Motor neuron (in vitro differentiated cells): ENCODE results near the gene MYOM1. TPM values are rescaled to one million over a fixed set of nuclear protein-coding genes. Genes with fewer than 3 reads are reported as not detected.

Experiments
- ATAC-seq, 8 experiments: fragments of 200-7000 bp; cut with Tn5 transposase; replicated peaks in 6 of 8; 2 replicates each; pipeline ENCODE4 v1.8.0; 2021; ENCODE audit warnings: mild to moderate bottlenecking in 8 of 8, moderate library complexity in 8 of 8
- H3K27ac ChIP-seq, 2 donors: fragments of 250-450 bp; sonication (Bioruptor Pico); 2 replicates each; pipeline ENCODE4 v1.9.0; 2021; ENCODE audit warnings: antibody characterized with exemption in 2 of 2, mild to moderate bottlenecking in 2 of 2, moderate library complexity in 1 of 2
- H3K4me1 ChIP-seq, 2 donors: fragments of 250-450 bp; sonication (Bioruptor Pico); replicated peaks in 1 of 2; 2 replicates each; pipeline ENCODE4 v1.6.1; 2021; ENCODE audit warnings: antibody characterized with exemption in 2 of 2, mild to moderate bottlenecking in 2 of 2, moderate library complexity in 1 of 2
- H3K4me3 ChIP-seq, 5 donors: fragments of 250-450 bp; sonication (Bioruptor Pico); 2 replicates each; pipeline ENCODE4 v1.9.0; 2021; ENCODE audit warnings: antibody characterized with exemption in 5 of 5, mild to moderate bottlenecking in 5 of 5, moderate library complexity in 4 of 5
- WGBS, 10 experiments: fragments of 450-650 bp; shearing (Covaris generic); methylation state at CpG; one replicate each; pipeline ENCODE4 v1.0.0; 2022; 5-methylcytosine and 5-hydroxymethylcytosine counted together
- in situ Hi-C, 9 experiments: fragments of 400-800 bp; cut with MboI; loops; one replicate each; pipeline ENCODE4 v1.15.0; 2021; ENCODE audit warnings: low sequenced_read_pairs in 9 of 9, low pct_unique_long_range_greater_than_20kb in 2 of 9; ENCODE audit not compliant: unreplicated experiment in 9 of 9
- total RNA-seq, 8 experiments: library from RNA; unstranded; fragments of 300-600 nt; gene quantifications; 2 replicates each; pipeline versions ENCODE4 v1.2.3 to v1.2.4, GENCODE V29; 2022

The MYOM1 gene
- total RNA-seq, 8 experiments from 2014 or later, result 0.42 to 4.4 (median 1.2) TPM

DNA sequence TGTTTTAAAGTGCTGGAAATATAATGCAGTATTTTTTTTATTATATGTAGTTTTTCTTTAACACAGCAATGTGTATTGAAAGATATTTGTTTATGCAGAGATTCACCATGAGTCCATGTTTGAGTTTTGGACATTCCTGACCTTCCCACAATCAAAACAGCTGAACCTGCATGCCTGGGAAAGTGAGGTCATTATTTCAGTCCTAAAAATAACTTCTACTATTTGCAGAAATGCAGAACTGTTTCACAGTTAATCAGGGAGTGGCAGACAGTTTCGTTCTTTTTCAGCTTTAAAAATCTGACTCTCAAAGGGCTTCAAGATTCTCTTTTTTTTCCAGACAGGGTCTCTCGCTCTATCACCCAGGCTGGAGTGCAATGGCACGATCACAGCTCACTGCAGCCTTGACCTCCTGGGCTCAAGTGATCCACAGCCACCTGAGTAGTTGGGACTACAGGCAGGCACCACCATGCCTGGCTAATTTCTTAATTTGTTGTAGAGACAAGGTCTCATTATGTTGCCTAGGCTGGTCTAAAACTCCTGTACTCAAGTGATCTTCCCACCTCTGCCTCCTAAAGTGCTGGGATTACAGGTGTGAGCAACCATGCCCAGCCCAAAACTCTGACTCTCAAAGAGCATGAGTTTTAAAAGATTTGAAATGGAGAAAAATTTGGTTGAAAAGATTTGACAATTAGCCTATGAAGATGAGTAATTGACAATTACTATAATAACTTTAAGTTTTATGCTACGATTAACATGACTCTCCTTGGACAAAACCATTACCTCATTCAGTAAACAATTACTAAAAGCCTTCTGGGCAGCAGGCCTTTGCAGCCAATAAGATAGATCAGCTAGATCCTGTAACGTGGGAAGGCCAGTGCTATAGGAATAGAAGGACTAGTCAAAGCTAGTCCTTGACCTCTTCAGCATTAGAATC is 37.2 kb upstream of the MYOM1 start:
- H3K27ac ChIP-seq, result no peak overlapping the region
- no peak overlapping the region for H3K4me3 ChIP-seq
- in situ Hi-C loops, result no loop called here
- H3K4me1 ChIP-seq, result peaks cover 6 to 9% of the 10 kb centered on the region in 2 donors
- WGBS, 10 experiments, result 56 to 92% (median 68%) methylated on average over 1 to 5 of the region's 5 CpGs
- ATAC-seq, result peak in 4 of 8 experiments; percentile 9 to 27 (median 24)

DNA sequence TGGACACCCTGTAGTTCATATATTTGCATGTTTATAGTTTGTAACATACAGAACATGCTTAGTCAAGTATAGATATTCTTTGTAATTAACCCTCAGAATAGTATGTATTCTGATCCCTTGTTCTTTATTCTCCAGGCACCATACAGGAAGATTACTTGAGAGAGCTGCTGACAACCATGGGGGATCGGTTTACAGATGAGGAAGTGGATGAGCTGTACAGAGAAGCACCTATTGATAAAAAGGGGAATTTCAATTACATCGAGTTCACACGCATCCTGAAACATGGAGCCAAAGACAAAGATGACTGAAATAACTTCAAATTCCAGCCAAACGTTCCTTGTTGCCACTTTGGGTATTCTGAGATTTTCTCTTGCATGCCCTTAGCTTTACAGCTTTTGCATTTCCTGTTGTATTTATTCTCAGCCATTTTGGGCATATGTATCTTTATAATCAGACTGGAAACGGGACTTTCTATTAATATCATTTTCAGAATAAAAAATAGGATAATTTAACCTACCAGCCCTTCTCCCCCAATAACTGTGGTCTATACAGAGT is 35.9 kb upstream of the MYOM1 start:
- in situ Hi-C loops, result no loop called here
- Histone ChIP-seq H3K4me1 (peaks cover 2 to 6% of the 10 kb centered on the region in 2 donors), H3K27ac (no peak overlapping the region), H3K4me3 (no peak overlapping the region)
- no peak for ATAC-seq
- WGBS, 10 experiments, result 14 to 100% (median 88%) methylated on average over 1 to 5 of the region's 5 CpGs; no CpG with 5 or more reads in 1 of the 10 experiments

DNA sequence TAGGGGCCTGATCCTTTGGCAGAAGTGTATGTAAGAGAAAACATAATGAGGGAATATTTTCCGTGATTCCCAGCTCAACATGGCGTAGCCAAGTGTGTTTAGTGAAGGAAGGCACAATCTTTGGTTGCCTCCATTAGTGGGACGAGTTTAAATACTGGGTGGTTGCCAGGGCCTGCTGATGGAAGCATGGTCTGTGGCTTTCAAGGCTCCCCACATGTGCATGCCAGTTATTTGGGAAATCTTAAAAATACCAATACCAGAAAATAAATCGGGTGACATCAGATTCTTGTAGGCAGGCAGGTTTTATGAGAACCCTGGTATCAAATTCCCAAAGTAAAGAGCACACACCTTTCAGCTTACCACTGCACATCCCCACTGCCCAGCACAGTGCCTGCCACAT is 35.0 kb upstream of the MYOM1 start:
- WGBS, 10 experiments, result 71 to 100% (median 100%) methylated on average over 1 to 4 of the region's 4 CpGs; no CpG with 5 or more reads in 1 of the 10 experiments
- ATAC-seq, result no peak
- H3K4me1 ChIP-seq, result no peaks in the 10 kb centered on the region
- in situ Hi-C loops, result no loop called here
- no peak overlapping the region for H3K4me3 ChIP-seq
- H3K27ac ChIP-seq, result no peak overlapping the region

DNA sequence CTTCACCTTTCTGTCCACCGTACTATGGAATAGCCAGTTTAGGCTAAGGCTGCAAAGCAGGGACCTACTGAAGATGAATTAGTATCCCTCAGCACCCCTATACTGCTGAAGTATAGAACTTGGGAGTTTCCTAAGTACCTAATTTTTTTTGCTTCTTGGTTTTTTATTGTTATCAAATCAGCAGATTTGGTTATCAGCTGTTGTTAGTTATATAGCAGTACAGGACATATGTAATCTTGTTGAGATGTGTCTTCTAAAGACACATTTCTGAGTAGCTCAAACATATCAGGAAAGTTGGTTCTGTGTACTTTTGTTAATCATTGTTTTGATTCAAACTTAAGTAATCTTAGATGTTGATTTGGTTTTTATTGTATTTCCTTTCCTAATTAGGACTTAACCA is 33.1 kb upstream of the MYOM1 start:
- no peak overlapping the region for H3K27ac ChIP-seq
- H3K4me3 ChIP-seq, result no peak overlapping the region
- WGBS, 10 experiments, result 91 to 100% (median 100%) methylated on average over 1 of the region's 1 CpG; no CpG with 5 or more reads in 6 of the 10 experiments
- no peak for ATAC-seq
- in situ Hi-C loops, result no loop called here
- H3K4me1 ChIP-seq, result peaks cover 0 to 6% of the 10 kb centered on the region in 2 donors

DNA sequence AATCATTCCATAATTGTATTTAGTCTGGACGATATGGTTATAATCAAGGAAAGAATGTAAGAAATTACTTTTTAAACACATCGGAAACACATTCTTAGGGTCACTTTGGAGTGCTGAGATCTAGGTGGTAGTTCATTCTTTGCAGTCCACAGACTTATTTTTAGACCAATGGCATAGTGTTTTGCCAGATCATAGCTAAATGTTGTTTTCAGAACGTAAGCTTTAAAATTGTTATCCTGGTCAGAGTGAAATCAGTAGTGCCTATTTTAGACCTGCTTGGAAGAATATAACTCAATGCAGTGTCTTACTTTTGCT is 32.2 kb upstream of the MYOM1 start:
- 23 to 100% (median 85%) methylated on average over 1 to 3 of the region's 3 CpGs for WGBS, 10 experiments
- no peak for ATAC-seq
- Histone ChIP-seq H3K27ac (no peak overlapping the region), H3K4me1 (peaks cover 2 to 6% of the 10 kb centered on the region in 2 donors), H3K4me3 (no peak overlapping the region)
- in situ Hi-C loops, result no loop called here

DNA sequence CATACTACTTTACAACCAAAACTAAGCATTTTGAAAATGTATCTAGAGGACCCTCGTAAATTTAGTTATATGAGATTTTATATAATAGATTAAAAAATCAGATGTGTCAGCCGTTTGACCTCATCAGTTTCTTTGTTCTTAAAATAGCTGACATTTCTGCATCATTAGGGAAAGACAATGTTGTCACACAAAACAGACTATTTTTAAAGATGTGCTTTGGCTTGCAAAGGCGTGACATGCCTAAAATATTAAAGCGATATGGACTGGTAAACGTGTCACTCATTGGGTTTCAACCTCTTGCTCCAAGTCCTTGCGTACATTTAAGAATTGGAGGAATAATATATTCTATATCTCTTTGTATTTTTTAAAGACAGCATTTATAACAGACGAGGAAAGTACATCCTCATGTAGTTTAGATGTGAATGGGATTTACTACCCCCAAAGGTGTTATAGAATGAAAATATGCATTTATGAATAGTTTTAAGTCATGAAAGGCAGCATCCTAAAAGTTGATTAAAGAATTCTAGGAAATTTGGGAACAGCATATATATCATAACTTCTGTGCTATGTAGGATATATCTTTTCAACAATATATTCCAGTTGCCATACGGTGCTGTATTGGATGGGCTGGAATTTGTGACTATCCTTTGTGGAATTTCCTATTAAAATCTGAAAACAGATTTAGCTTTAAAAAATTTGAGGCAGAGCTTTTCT is 31.6 kb upstream of the MYOM1 start:
- WGBS, 10 experiments, result 44 to 100% (median 82%) methylated on average over 1 to 8 of the region's 8 CpGs
- Histone ChIP-seq H3K4me3 (no peak overlapping the region), H3K27ac (no peak overlapping the region), H3K4me1 (peaks cover 2 to 6% of the 10 kb centered on the region in 2 donors)
- no peak for ATAC-seq
- in situ Hi-C loops, result no loop called here

DNA sequence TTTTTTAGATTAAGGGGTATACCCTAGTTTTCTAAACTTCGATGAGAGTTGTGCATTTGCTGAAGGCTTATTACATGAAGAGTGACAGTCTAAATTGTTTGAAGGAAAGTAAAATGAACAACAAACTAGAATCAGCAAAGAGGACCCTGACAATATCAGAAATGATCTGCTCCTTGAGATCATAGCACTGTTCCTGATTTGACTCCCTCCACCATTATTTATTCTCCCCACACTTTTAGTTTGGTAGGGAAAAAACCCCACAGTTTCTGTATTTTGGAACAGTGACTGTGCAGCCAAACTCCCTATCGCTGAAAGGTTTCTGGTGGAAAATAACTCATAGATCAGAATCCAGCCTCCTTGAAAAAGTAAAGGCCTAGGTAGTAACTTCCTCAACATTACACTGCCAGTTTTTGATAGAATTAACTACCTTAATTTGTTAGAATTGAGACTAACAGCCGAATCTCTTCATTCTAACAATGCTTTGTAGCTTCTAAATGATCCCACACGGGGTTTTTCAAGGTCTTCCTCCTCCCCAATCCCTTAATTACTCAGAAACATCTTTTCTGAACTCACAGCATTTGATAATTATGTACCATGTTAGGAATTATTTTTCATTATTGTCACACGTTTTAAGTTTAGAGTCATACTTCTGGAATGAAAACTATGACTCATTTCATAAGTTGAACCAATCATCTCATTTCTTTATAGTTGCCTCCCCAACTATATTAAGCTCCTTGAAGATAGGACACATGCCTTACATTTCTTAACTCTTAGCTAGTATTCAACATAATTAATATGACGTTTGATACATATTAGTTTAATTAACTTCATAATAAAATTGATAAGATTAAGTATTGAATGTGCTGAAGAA is 30.7 kb upstream of the MYOM1 start:
- in situ Hi-C loops, result no loop called here
- peaks cover 2 to 6% of the 10 kb centered on the region in 2 donors for H3K4me1 ChIP-seq
- peak in 2 of 8 experiments; percentile 1 for ATAC-seq
- 8 to 92% (median 79%) methylated on average over 3 to 6 of the region's 6 CpGs for WGBS, 10 experiments
- H3K4me3 ChIP-seq, result no peak overlapping the region
- H3K27ac ChIP-seq, result no peak overlapping the region

DNA sequence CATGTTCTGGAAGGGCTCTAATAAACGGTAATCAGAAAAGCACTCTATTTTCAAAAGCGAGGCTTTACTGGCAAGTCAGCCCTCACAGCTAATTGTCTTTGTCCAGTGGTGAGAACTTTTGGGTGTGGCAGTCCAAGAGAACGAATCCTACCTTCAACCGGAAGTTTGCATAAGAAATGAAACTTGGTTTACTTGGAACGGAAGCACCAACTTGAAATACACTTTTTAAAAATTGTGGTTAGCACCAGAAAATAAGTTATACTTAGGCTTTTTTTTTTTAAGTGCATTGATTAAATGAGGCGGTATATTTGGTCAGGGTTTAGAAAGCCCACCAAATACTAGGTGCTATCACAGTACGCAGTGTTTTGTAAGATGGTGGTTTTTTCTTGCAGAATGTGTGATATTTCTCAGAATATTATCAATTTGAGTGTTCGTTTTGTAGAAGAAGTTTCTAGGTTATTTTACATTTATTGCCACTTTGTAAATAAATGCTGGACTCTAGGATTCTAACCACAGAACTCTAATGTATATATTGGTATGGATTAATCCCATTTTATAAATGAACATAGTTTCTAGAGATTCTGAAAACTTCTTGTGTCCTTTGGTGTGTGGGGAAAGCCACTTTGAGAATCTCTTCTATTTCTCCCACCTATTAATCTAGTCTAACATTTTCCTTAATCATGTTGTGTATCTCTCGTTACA is 29.0 kb upstream of the MYOM1 start:
- WGBS, 10 experiments, result 5 to 86% (median 28%) methylated on average over 2 to 9 of the region's 9 CpGs
- Histone ChIP-seq H3K27ac (no peak overlapping the region), H3K4me1 (peaks cover 2 to 6% of the 10 kb centered on the region in 2 donors), H3K4me3 (peak overlapping the region; percentile 75 to 97 (median 87))
- in situ Hi-C loops, result loop anchor here in 6 of 9 experiments (10.0 to 25.0 kb wide), 2 partner anchors 304 to 312 kb away; no protein-coding TSS in a partner anchor
- ATAC-seq, result no peak

DNA sequence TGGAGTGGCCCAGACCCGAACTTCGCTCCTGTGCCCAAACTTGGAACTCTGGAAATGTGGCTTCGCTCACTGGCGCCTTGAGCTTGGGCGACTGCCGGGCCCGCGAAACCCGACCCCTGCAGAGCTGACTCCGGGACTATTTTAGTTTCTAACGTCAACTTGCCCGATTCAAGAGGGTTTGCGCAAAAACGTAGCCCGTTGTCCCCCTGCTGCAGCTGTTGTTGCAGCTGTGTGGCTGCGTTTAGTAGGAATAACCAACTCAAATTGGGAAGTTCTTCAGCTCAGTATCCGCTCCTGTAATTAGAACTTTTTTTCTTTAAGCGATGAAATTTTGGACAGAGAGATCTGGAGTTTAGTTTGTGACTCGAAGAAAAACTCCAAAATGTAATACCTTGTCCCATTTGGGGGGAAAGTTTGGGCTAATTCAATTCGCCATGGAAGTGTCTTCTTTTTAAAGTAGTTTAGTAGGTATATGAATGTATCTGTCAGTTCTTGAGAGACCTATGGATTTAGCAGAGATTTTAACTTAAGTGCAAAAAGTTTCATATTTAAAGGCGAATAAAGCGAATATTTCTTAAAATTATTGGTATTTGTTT is 28.4 kb upstream of the MYOM1 start:
- ATAC-seq, result peak; percentile 3 to 17 (median 9)

DNA sequence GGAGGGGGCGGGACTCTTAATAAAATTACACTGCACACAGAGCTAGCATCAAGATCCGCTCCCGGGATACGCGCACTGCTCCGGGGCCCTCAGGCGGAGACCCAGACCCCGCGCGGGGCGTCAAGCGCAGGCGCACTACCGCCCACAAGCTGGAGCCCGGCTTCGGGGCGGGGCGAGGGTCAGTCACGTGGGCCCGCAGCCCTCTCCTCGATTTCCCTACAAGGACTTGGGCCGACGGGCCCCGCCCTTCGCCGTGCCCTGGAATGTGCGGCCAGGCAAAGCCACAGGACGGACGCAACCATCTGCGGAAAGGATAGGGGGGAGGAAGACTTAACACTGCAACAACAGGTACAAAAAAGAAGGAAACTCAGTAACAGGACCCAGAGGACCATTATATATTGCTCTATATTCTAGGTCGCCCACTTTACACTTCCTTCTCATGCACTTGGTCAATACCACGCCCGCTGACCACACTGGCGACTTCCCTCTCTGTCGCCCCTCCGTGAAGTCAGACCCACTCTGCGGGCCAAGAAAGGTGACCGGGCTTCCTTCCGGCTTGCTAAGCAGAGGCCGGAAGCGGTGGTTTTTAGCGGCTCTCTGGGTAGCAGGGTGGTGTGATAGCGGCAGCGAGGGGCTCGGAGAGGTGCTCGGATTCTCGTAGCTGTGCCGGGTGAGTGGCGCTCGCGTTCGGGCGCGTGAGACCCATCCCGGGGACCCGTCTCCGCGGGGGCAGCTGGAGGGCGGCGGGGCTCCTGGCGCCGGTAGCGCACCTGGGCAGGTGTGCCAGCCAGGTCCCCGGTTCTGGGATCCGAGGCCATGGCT is 27.7 kb upstream of the MYOM1 start, which contains the start of gene MYL12A:
TSS of gene MYL12A (plus strand) at position 562 of the 822 bp plus-strand sequence. CDS start 5,447 bp downstream, outside the sequence.
- Histone ChIP-seq H3K4me1 (peaks cover 2 to 6% of the 10 kb centered on the region in 2 donors), H3K4me3 (peak within 1 kb of the TSS; percentile 75 to 97 (median 87)), H3K27ac (peak within 1 kb of the TSS; percentile 88 to 98)
- ATAC-seq, result peak; percentile 83 to 97 (median 94)
- in situ Hi-C loops, result loop anchor here in 6 of 9 experiments (10.0 to 25.0 kb wide), 2 partner anchors 303 to 310 kb away; no protein-coding TSS in a partner anchor
- WGBS, 10 experiments, result 0 to 4% (median 0%) methylated on average over 2 to 24 of the region's 65 CpGs; no CpG with 5 or more reads in 3 of the 10 experiments

More for the DNA sequence above, 28.4 kb upstream of the MYOM1 start:
- WGBS, 10 experiments, result 0 to 1% (median 0%) methylated on average over 2 to 20 of the region's 22 CpGs
- H3K4me3 ChIP-seq, result peak overlapping the region; percentile 75 to 97 (median 87)
- in situ Hi-C loops, result loop anchor here in 6 of 9 experiments (10.0 to 25.0 kb wide), 2 partner anchors 303 to 311 kb away; no protein-coding TSS in a partner anchor
- peaks cover 2 to 6% of the 10 kb centered on the region in 2 donors for H3K4me1 ChIP-seq
- H3K27ac ChIP-seq, result peak overlapping the region; percentile 88 to 98
